Measurements from ENCODE around the gene OLIG1. TPM values are rescaled to one million over a fixed set of nuclear protein-coding genes. Genes with fewer than 3 reads are reported as not detected.

Gene OLIG1
- total RNA-seq, 2 donors from 2014 or later: not detected

DNA sequence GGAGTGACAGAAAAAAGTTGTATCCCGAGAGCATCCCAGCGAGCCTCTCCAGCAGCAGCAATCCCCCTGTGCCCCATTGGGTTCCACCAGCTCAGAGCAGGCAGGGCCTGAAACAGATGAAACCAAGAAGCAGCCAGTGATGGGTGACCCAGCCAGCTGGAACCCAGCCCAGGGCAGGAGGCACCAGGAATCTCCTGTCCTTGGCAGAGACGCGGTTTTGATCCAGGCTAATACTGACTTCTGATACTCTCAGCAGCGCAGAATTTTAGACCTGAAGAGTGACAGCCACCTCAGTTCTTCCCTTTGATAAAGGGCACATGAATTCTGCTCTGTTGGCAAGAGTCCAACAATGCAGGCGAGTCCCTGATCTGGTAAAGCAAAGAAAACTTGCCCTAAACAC is 11.4 kb upstream of the OLIG1 start:
- TF ChIP-seq, protein P1, sequence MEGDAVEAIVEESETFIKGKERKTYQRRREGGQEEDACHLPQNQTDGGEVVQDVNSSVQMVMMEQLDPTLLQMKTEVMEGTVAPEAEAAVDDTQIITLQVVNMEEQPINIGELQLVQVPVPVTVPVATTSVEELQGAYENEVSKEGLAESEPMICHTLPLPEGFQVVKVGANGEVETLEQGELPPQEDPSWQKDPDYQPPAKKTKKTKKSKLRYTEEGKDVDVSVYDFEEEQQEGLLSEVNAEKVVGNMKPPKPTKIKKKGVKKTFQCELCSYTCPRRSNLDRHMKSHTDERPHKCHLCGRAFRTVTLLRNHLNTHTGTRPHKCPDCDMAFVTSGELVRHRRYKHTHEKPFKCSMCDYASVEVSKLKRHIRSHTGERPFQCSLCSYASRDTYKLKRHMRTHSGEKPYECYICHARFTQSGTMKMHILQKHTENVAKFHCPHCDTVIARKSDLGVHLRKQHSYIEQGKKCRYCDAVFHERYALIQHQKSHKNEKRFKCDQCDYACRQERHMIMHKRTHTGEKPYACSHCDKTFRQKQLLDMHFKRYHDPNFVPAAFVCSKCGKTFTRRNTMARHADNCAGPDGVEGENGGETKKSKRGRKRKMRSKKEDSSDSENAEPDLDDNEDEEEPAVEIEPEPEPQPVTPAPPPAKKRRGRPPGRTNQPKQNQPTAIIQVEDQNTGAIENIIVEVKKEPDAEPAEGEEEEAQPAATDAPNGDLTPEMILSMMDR (IDR thresholded peaks at IDR 0.05): no peak
- intact Hi-C loops (cut with DNase I): no loop called here
- no peaks in the 10 kb centered on the region for H3K4me1 ChIP-seq

DNA sequence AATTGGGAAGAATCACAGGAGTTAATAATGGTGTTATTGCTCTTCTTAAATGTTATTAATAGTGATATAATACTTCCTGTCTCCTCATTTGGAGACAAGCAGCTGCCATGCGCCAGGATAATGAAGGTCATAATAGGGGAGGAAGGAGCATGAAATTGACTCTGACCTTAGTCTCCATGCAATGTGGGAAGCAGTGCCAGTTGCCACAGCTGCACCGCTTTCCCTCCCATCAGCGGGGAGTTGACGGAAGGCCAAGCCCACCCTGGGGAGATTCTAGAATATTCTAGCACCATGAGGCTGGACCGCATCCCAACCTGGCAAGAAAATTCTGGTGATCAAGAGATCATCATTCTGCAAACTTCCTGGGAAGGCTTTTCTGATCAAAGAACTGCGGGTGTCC is 11.0 kb upstream of the OLIG1 start:
- Histone ChIP-seq H3K9me3 (no peaks in the 10 kb centered on the region), H3K27ac (no peak overlapping the region), H3K4me3 (no peak overlapping the region), H3K9ac (ENCODE audit: low read depth in 2 of 2, low read length in 2 of 2) (no peak overlapping the region), H3K27me3 (no peaks in the 10 kb centered on the region), H3K36me3 (no peaks in the 10 kb centered on the region), H3K4me1 (no peaks in the 10 kb centered on the region)
- TF ChIP-seq, protein P1 (IDR thresholded peaks at IDR 0.05): no peak
- intact Hi-C loops (cut with DNase I): no loop called here
- DNase-seq: no peak

More for the DNA sequence above, 11.4 kb upstream of the OLIG1 start:
- Histone ChIP-seq H3K9ac (ENCODE audit: low read depth in 2 of 2, low read length in 2 of 2) (no peak overlapping the region), H3K9me3 (no peaks in the 10 kb centered on the region), H3K4me3 (no peak overlapping the region), H3K27me3 (no peaks in the 10 kb centered on the region), H3K27ac (no peak overlapping the region), H3K36me3 (no peaks in the 10 kb centered on the region)
- no peak for DNase-seq

DNA sequence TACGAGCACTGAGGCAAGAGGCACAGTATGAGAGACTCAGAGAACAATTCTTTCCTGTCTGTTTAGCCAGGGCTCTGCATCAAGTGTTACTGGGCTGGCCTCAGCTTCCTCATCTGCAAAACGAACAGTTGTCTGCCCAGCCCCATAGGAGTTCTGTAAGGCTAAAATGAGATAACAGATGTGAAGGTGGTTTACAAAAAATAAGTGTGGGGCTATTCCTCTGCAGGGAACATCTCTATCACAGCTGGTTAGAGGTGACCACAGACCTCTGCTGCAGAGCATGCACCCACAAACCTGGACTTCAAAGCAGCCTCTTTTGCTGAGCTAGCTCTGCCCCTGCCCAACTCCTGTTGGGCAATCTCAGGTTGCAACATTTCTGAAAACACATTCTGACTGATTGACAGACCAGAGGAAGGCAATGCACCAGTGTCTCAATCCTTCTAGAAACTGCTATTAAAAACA is 10.5 kb upstream of the OLIG1 start:
- intact Hi-C loops (cut with DNase I): no loop called here
- no peak overlapping the region for H3K27ac ChIP-seq
- H3K9me3 ChIP-seq: no peaks in the 10 kb centered on the region
- no peak for DNase-seq
- no peaks in the 10 kb centered on the region for H3K36me3 ChIP-seq
- no peaks in the 10 kb centered on the region for H3K4me1 ChIP-seq
- TF ChIP-seq, protein P1 (IDR thresholded peaks at IDR 0.05): no peak
- H3K4me3 ChIP-seq: no peak overlapping the region
- H3K27me3 ChIP-seq: no peaks in the 10 kb centered on the region
- H3K9ac ChIP-seq (ENCODE audit: low read depth in 2 of 2, low read length in 2 of 2): no peak overlapping the region

DNA sequence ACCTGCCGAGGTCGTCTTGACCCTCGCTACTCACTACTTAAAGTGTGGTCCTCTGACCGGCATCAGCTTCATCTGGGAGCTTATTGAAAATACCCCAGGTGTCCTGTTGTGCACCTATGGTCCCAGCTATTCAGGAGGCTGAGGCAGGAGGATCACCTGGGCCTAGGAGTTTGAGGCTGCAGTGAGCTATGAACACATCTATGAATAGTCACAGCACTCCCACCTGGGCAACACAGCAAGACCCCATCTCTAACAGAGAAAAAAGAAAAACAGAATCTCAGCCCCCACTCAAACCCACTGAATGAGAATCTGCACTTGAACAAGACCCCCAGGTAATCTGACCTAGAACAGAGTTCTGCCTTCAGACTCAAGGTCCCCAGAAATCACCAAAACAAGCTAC is 8.7 kb upstream of the OLIG1 start:
- Histone ChIP-seq H3K36me3 (no peaks in the 10 kb centered on the region), H3K9ac (ENCODE audit: low read depth in 2 of 2, low read length in 2 of 2) (no peak overlapping the region), H3K9me3 (no peaks in the 10 kb centered on the region), H3K4me1 (no peaks in the 10 kb centered on the region), H3K4me3 (no peak overlapping the region), H3K27ac (no peak overlapping the region), H3K27me3 (peaks cover 3% of the 10 kb centered on the region)
- DNase-seq: no peak
- TF ChIP-seq, protein P1 (IDR thresholded peaks at IDR 0.05): no peak
- intact Hi-C loops (cut with DNase I): no loop called here

DNA sequence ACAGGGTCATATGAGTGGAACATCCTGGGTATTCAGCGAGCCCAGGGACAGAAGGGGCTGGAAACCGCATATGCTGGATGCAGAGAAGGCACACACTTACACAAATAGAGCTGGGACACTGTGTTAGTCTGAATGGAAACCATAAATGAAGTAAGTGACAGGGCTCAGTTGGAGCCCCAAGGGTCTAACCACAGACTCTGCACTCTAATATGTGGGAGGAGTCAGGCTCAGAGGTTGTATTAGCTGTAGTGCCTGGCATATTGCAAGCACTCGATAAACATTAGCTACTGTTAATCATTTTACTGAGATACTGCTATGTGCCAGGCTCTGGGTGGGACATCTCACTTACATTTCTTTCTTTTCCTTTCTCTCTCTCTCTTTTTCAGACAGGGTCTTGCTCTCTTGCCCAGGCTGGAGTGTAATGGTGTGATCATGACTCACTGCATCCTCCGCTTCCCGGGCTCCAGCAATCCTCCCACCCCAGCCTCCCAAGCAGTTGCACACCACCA is 6.5 kb upstream of the OLIG1 start:
- no peaks in the 10 kb centered on the region for H3K36me3 ChIP-seq
- H3K4me3 ChIP-seq: no peak overlapping the region
- H3K27ac ChIP-seq: no peak overlapping the region
- no peak overlapping the region for H3K9ac ChIP-seq (ENCODE audit: low read depth in 2 of 2, low read length in 2 of 2)
- TF ChIP-seq, protein P1 (IDR thresholded peaks at IDR 0.05): no peak
- intact Hi-C loops (cut with DNase I): no loop called here
- peaks cover 8% of the 10 kb centered on the region for H3K27me3 ChIP-seq
- no peaks in the 10 kb centered on the region for H3K4me1 ChIP-seq
- no peaks in the 10 kb centered on the region for H3K9me3 ChIP-seq
- DNase-seq: no peak

Measured in colonic mucosa (tissue), 4 donors.